ENCODE results near the gene ADARB1.

- no peak for TF ChIP-seq CTCF (IDR thresholded peaks at IDR 0.05)
- TF ChIP-seq POLR2A (IDR thresholded peaks at IDR 0.05): no peak
Observed at GRCh38 chr21:45244799-45245340, 170.5 kb downstream of the ADARB1 start.
